H9 (cell line): Measurements from ENCODE around the gene PNMA6E. TPM values are rescaled to one million over a fixed set of nuclear protein-coding genes. Genes with fewer than 3 reads are reported as not detected.
A peak's percentile ranks its signal among the peaks of the same experiment; 100 is the strongest.

Experiments
- DNase-seq: peaks from one replicate; pipeline ENCODE4 v3.0.0-alpha.2; 2017
- H2AFZ ChIP-seq: one replicate; pipeline ENCODE4 v1.6.1; 2013; ENCODE audit warnings: mild to moderate bottlenecking, low read length, control low read depth, moderate library complexity
- H2AK5ac ChIP-seq: 2 replicates; pipeline ENCODE4 v1.6.1; 2013; ENCODE audit warnings: low read length, control low read depth, mixed read lengths; ENCODE audit not compliant: insufficient read length
- H2BK120ac ChIP-seq: one replicate; pipeline ENCODE4 v1.6.1; 2013; ENCODE audit warnings: low read depth, mild to moderate bottlenecking, low read length, control low read depth, inconsistent platforms; ENCODE audit not compliant: poor library complexity, severe bottlenecking
- H2BK12ac ChIP-seq: 2 replicates; pipeline ENCODE4 v1.6.1; 2013; ENCODE audit warnings: low read length, control low read depth, mixed read lengths, low read depth; ENCODE audit not compliant: insufficient read length
- H2BK15ac ChIP-seq: 2 replicates; pipeline ENCODE4 v1.6.1; 2013; ENCODE audit warnings: low read depth, low read length, control low read depth
- H2BK20ac ChIP-seq: one replicate; pipeline ENCODE4 v1.6.1; 2013; ENCODE audit warnings: low read depth, mild to moderate bottlenecking, low read length, control low read depth, inconsistent platforms; ENCODE audit not compliant: poor library complexity, severe bottlenecking
- H2BK5ac ChIP-seq: 2 replicates; pipeline ENCODE4 v1.6.1; 2013; ENCODE audit warnings: low read length, control low read depth, mixed read lengths; ENCODE audit not compliant: insufficient read length
- H3K14ac ChIP-seq: 2 replicates; pipeline ENCODE4 v1.6.1; 2013; ENCODE audit warnings: low read length, control low read depth; ENCODE audit not compliant: insufficient read depth
- H3K18ac ChIP-seq: 2 replicates; pipeline ENCODE4 v1.6.1; 2013; ENCODE audit warnings: low read depth, mild to moderate bottlenecking, mixed read lengths, low read length, control low read depth; ENCODE audit not compliant: insufficient read length
- H3K23ac ChIP-seq: 2 replicates; pipeline ENCODE4 v1.6.1; 2013; ENCODE audit warnings: low read length, control low read depth, mixed read lengths, low read depth; ENCODE audit not compliant: insufficient read length
- H3K23me2 ChIP-seq: 2 replicates; pipeline ENCODE4 v1.6.1; 2013; ENCODE audit warnings: low read depth, mild to moderate bottlenecking, mixed read lengths, low read length, control low read depth; ENCODE audit not compliant: insufficient read length, poor library complexity, severe bottlenecking
- H3K27ac ChIP-seq: 2 replicates; pipeline ENCODE4 v1.5.1; 2013; ENCODE audit warnings: low read length, control low read depth, mixed read lengths, low read depth; ENCODE audit not compliant: insufficient read length
- H3K27me3 ChIP-seq: 2 replicates; pipeline ENCODE4 v1.6.1; 2013; ENCODE audit warnings: low read length, control low read depth, inconsistent platforms; ENCODE audit not compliant: insufficient read depth
- H3K4ac ChIP-seq: 2 replicates; pipeline ENCODE4 v1.6.1; 2013; ENCODE audit warnings: low read depth, mild to moderate bottlenecking, control low read depth, inconsistent platforms, low read length, moderate library complexity
- H3K4me1 ChIP-seq: 2 replicates; pipeline ENCODE4 v1.6.1; 2013; ENCODE audit warnings: low read length, control low read depth, inconsistent platforms; ENCODE audit not compliant: insufficient read depth
- H3K4me2 ChIP-seq: 2 replicates; pipeline ENCODE4 v1.6.1; 2013; ENCODE audit warnings: low read length, control low read depth, mixed read lengths; ENCODE audit not compliant: insufficient read length, insufficient read depth
- H3K56ac ChIP-seq: 2 replicates; pipeline ENCODE4 v1.6.1; 2013; ENCODE audit warnings: low read depth, mild to moderate bottlenecking, mixed read lengths, low read length, control low read depth; ENCODE audit not compliant: insufficient read length
- H3K79me1 ChIP-seq: 2 replicates; pipeline ENCODE4 v1.6.1; 2013; ENCODE audit warnings: low read depth, mild to moderate bottlenecking, moderate library complexity, low read length, control low read depth, inconsistent platforms; ENCODE audit not compliant: insufficient read depth, poor library complexity, severe bottlenecking
- H3K79me2 ChIP-seq: 2 replicates; pipeline ENCODE4 v1.6.1; 2013; ENCODE audit warnings: low read length, control low read depth, inconsistent platforms; ENCODE audit not compliant: insufficient read depth
- H3K9ac ChIP-seq: 2 replicates; pipeline ENCODE4 v1.6.1; 2013; ENCODE audit warnings: low read length, control low read depth, mixed read lengths; ENCODE audit not compliant: insufficient read length; ENCODE audit errors: extremely low read depth
- H3K9me3 ChIP-seq: one replicate; pipeline ENCODE4 v1.6.1; 2013; ENCODE audit warnings: low read depth, low read length, inconsistent platforms; ENCODE audit not compliant: control insufficient read depth
- H3T11ph ChIP-seq: one replicate; pipeline ENCODE4 v1.6.1; 2013; ENCODE audit warnings: mild to moderate bottlenecking, low read length, control low read depth, inconsistent platforms
- H4K20me1 ChIP-seq: one replicate; pipeline ENCODE4 v1.6.1; 2013; ENCODE audit not compliant: control insufficient read depth, insufficient read length, insufficient read depth
- H4K5ac ChIP-seq: 2 replicates; pipeline ENCODE4 v1.6.1; 2013; ENCODE audit warnings: low read depth, mild to moderate bottlenecking, mixed read lengths, low read length, control low read depth; ENCODE audit not compliant: insufficient read length
- H4K8ac ChIP-seq: replicated peaks from 2 replicates; pipeline ENCODE4 v1.6.1; 2013; ENCODE audit warnings: low read length, control low read depth, mixed read lengths, low read depth; ENCODE audit not compliant: insufficient read length
- H4K91ac ChIP-seq: 2 replicates; pipeline ENCODE4 v1.6.1; 2013; ENCODE audit warnings: low read depth, mild to moderate bottlenecking, moderate library complexity, mixed read lengths, low read length, control low read depth; ENCODE audit not compliant: insufficient read length
- H3K27ac Mint-ChIP-seq, 3 experiments: 2 replicates in 2 of 3; 3 replicates in 1 of 3; pipeline ENCODE4 v1.8.0; 2020 to 2021; ENCODE audit warnings: mixed read lengths in 3 of 3, mild to moderate bottlenecking in 1 of 3, moderate library complexity in 1 of 3
- H3K27me3 Mint-ChIP-seq: 2 replicates; pipeline ENCODE4 v1.8.0; 2021; ENCODE audit warnings: low read depth, mild to moderate bottlenecking, moderate library complexity, mixed read lengths
- H3K36me3 Mint-ChIP-seq, 3 experiments: 2 replicates in 2 of 3; 3 replicates in 1 of 3; pipeline ENCODE4 v1.8.0; 2020 to 2021; ENCODE audit warnings: low read depth in 3 of 3, mixed read lengths in 3 of 3; ENCODE audit not compliant: insufficient read depth in 1 of 3
- H3K4me1 Mint-ChIP-seq, 2 experiments: 2 replicates each; pipeline ENCODE4 v1.8.0; 2020; ENCODE audit warnings: mixed read lengths in 2 of 2
- H3K4me3 Mint-ChIP-seq, 2 experiments: 2 replicates in 1 of 2; 3 replicates in 1 of 2; pipeline ENCODE4 v1.8.0; 2020 to 2021; ENCODE audit warnings: mild to moderate bottlenecking in 2 of 2, mixed read lengths in 2 of 2, moderate library complexity in 1 of 2
- H3K9me3 Mint-ChIP-seq, 2 experiments: 2 replicates in 1 of 2; 3 replicates in 1 of 2; pipeline ENCODE4 v1.8.0; 2020; ENCODE audit warnings: mild to moderate bottlenecking in 2 of 2, mixed read lengths in 2 of 2, moderate library complexity in 1 of 2
- CTCF ChIP-seq: fragments of 200-600 bp; sonication (generic); conservative IDR thresholded peaks from 3 replicates; pipeline ENCODE4 v1.8.0; 2021; ENCODE audit warnings: antibody characterized with exemption, mild to moderate bottlenecking
- WGBS: extraction: QIAGEN DNeasy Blood & Tissue Kit; methylation state at CpG from one replicate; pipeline ENCODE4 v1.1.7; 2013; ENCODE audit warnings: missing lambda C conversion rate, low lambda C conversion rate, mixed read lengths; ENCODE audit not compliant: insufficient read length; ENCODE audit errors: extremely low coverage; 5-methylcytosine and 5-hydroxymethylcytosine counted together
- total RNA-seq: library from RNA; stranded (reverse); gene quantifications from 2 replicates; pipeline ENCODE4 v1.2.1, GENCODE V29; 2021

Gene PNMA6E
- total RNA-seq, 1 experiment from 2014 or later = not detected

- no peak overlapping the region for H3K9ac ChIP-seq
- no peak overlapping the region for H3K18ac ChIP-seq
- WGBS = no CpG with 5 or more reads among the region's 7 CpGs
- no peak overlapping the region for H3K14ac ChIP-seq
- no peak overlapping the region for H3K4me3 Mint-ChIP-seq
- no peaks in the 10 kb centered on the region for H4K20me1 ChIP-seq
- no peaks in the 10 kb centered on the region for H3K4me1 ChIP-seq
- no peak overlapping the region for H3K27ac ChIP-seq
- peaks cover 4% of the 10 kb centered on the region for H3K27me3 Mint-ChIP-seq
- H3T11ph ChIP-seq = no peak overlapping the region
- peaks cover 6 to 12% (median 8%) of the 10 kb centered on the region in 3 experiments; a peak in 5 of 7 replicates for H3K36me3 Mint-ChIP-seq
- H3K4me2 ChIP-seq = no peak overlapping the region
- H2AFZ ChIP-seq = no peak overlapping the region
- no peak overlapping the region for H3K23ac ChIP-seq
- no peak overlapping the region for H4K8ac ChIP-seq
- peaks cover 40% of the 10 kb centered on the region for H3K9me3 ChIP-seq
- no peak overlapping the region for H2BK5ac ChIP-seq
- TF ChIP-seq CTCF = peak; percentile 49
- H2BK120ac ChIP-seq = no peak overlapping the region
- peaks cover 79 to 80% of the 10 kb centered on the region in 2 experiments for H3K9me3 Mint-ChIP-seq
- no peak overlapping the region for H2BK20ac ChIP-seq
- H4K91ac ChIP-seq = no peak overlapping the region
- no peak overlapping the region for H3K56ac ChIP-seq
- H2BK12ac ChIP-seq = no peak overlapping the region
- H3K79me2 ChIP-seq = no peaks in the 10 kb centered on the region
- H3K27ac Mint-ChIP-seq = no peak overlapping the region; a peak in 1 of 7 replicates
- H2BK15ac ChIP-seq = no peak overlapping the region
- no peaks in the 10 kb centered on the region for H3K79me1 ChIP-seq
- H4K5ac ChIP-seq = no peak overlapping the region
- H3K4me1 Mint-ChIP-seq = peaks cover 9 to 14% of the 10 kb centered on the region in 2 experiments
- no peaks in the 10 kb centered on the region for H3K27me3 ChIP-seq
- H3K4ac ChIP-seq = no peak overlapping the region
- no peak overlapping the region for H2AK5ac ChIP-seq
- no peaks in the 10 kb centered on the region for H3K23me2 ChIP-seq
- no peak for DNase-seq
Measured at GRCh38 chrX:153374426-153374825, 26.7 kb downstream of the PNMA6E start.
